WTC11 (cell line): ENCODE data around the gene HENMT1.

Source experiments
- CREB1 ChIP-seq: sonication (generic); formaldehyde crosslinking; IDR thresholded peaks from 2 replicates; pipeline ENCODE4 v1.8.0; 2023; ENCODE audit warnings: mild to moderate bottlenecking, missing genetic modification reagents
- CTCF ChIP-seq: fragments of 200-600 bp; IDR thresholded peaks from 2 replicates; pipeline ENCODE4 v1.8.0; 2022; ENCODE audit warnings: antibody characterized with exemption
- ERG ChIP-seq: fragments of 250-450 bp; sonication (Bioruptor Pico); IDR thresholded peaks from 2 replicates; pipeline ENCODE4 v1.8.0; 2021; ENCODE audit warnings: mild to moderate bottlenecking
- GABPB1 ChIP-seq: sonication (generic); formaldehyde crosslinking; IDR thresholded peaks from 2 replicates; pipeline ENCODE4 v1.8.1; 2023; ENCODE audit warnings: mild to moderate bottlenecking, missing genetic modification reagents
- MXD4 ChIP-seq: fragments of 250-450 bp; sonication (Bioruptor Pico); IDR thresholded peaks from 2 replicates; pipeline ENCODE4 v1.8.0; 2021; ENCODE audit warnings: mild to moderate bottlenecking, moderate library complexity, borderline replicate concordance
- NR2C2 ChIP-seq: sonication (generic); formaldehyde crosslinking; IDR thresholded peaks from 2 replicates; pipeline ENCODE4 v1.8.0; 2022; ENCODE audit warnings: mild to moderate bottlenecking, missing genetic modification reagents
- NR3C1 ChIP-seq: sonication (generic); formaldehyde crosslinking; conservative IDR thresholded peaks from 2 replicates; pipeline ENCODE4 v1.8.1; 2023; ENCODE audit warnings: low read depth, mild to moderate bottlenecking, missing genetic modification reagents
- TP53 ChIP-seq: sonication (generic); formaldehyde crosslinking; IDR thresholded peaks from 2 replicates; pipeline ENCODE4 v1.8.1; 2023; ENCODE audit warnings: mild to moderate bottlenecking, missing genetic modification reagents
- USF2 ChIP-seq: sonication (generic); formaldehyde crosslinking; IDR thresholded peaks from 2 replicates; pipeline ENCODE4 v1.8.1; 2023; ENCODE audit warnings: mild to moderate bottlenecking, missing genetic modification reagents, moderate library complexity
- ZNF416 ChIP-seq: fragments of 250-450 bp; sonication (Bioruptor Pico); IDR thresholded peaks from 2 replicates; pipeline ENCODE4 v1.9.0; 2021; ENCODE audit warnings: mild to moderate bottlenecking, inconsistent platforms

- peak; percentile 42; the same call in 1 of the 2 replicates for TF ChIP-seq CTCF
- TF ChIP-seq NR3C1 (CRISPR knock-in tag): no peak
- TF ChIP-seq ERG (CRISPR knock-in tag): no peak
- TF ChIP-seq TP53 (CRISPR knock-in tag): no peak
- TF ChIP-seq NR2C2: no peak
- TF ChIP-seq MXD4 (CRISPR knock-in tag): no peak
- TF ChIP-seq GABPB1 (CRISPR knock-in tag): no peak
- TF ChIP-seq ZNF416 (CRISPR knock-in tag): no peak
- no peak for TF ChIP-seq CREB1 (CRISPR knock-in tag)
- no peak for TF ChIP-seq USF2
These were observed 48.1 kb upstream of the HENMT1 start for GRCh38 chr1:108708691-108709660.
